Measurements from ENCODE around the gene PACRG.

- TF ChIP-seq CTCF (IDR thresholded peaks at IDR 0.05) (no peak), POLR2A (IDR thresholded peaks at IDR 0.05) (no peak), EP300 (IDR thresholded peaks at IDR 0.05) (peak in 1 of 2 donors; percentile 60)
Measured at GRCh38 chr6:163338671-163339405, 611.1 kb downstream of the PACRG start.
